ENCODE data around the gene CFAP44. TPM values are rescaled to one million over a fixed set of nuclear protein-coding genes. Genes with fewer than 3 reads are reported as not detected.

CFAP44 gene, protein sequence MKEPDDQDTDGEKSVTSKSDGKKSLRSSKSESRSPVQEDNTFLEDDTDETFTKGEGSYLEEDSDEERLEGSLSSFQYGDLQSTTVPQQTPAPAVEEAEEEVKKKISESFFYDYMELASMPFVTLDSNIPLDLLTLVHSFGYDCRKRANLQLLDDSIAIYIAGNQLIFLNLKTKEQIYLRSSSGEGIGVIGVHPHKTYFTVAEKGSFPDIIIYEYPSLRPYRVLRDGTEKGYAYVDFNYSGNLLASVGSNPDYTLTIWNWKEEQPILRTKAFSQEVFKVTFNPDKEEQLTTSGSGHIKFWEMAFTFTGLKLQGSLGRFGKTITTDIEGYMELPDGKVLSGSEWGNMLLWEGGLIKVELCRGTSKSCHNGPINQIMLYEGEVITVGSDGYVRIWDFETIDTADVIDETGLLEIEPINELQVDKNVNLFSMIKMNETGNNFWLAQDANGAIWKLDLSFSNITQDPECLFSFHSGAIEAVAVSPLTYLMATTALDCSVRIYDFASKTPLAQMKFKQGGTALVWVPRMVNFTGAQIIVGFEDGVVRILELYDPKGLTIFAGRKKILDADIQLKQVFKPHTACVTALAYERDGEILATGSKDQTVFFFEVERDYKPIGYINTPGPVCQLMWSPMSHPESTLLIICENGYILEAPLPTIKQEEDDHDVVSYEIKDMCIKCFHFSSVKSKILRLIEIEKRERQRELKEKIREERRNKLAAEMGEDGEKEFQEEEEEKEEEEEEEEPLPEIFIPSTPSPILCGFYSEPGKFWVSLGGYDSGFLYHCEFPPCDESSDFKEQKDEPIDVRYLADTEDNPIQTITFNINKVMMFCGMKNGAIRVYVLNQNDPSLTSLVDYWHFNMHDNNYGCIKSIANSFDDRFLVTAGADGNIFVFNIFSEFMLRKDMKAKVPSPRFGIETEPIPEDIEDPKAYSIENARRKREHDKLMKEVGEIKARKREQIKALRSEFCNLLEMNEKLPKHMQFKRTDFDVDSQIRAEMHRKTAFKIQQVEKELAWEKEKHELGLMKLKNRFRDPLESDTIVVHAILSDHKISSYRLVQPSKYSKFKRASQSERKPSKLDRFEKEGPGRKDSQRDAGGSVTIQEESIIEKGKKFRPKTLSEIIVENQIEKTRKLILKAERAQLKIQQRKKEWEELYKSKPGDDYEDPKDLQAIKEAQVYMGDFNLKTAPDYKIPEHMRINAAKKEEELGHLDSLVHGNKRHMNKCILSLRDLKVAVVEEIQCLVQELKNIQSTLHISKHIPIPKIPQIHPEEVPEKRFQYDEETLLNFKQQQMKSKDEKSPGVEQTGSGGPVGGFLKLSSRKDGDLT (N-terminal part only)
- total RNA-seq (2021) (2.4 and 3.5 TPM in 2 replicates), Bru-seq, nascent RNA (percentile 49 among the genes with signal in this experiment), BruChase-seq, experiment 1, labeled RNA remaining after a 2-hour chase (percentile 46 among the genes with signal in this experiment), BruChase-seq, experiment 2, labeled RNA remaining after a 6-hour chase (percentile 40 among the genes with signal in this experiment)
- long read RNA-seq, partial matches to known transcripts, result 1 of 2 reads
- long read RNA-seq, other reads (novel, unspliced or antisense), result 1 of 2 reads

DNA sequence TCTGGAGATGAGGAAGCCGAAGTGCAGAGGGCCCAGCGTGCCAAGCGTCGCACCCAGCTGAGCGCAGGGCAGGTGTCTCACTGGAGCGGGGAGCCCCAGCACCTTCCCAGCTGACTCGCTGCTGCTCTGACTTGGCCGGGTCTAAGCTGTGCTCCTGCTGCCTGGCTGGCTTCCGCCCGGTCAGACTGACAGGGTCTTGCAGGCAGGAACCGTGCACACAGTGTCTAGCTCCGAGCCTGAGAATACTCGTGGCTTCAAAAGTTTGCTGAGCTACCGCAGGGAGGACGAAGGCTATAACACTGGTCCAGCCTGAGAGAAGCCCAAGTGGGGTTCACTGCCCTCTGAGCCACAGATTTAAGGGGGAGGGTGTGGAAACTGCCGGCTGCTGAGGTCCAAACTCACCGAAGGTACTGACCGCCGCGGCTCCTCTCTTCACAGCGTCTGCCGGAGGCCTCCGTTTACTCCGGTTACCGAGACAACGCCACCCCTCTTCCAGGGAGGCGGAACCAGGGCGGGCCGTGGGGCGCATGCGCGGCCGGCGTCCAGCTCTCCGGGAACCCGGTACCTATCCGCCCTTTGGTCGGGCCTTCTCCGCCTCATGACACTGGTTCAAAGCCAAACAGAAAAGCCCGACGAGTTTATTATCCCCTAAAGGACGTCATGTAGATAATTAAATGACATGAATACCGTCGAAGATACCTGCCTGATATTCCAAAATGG is at the start of gene CFAP44:
TSS of gene CFAP44 (minus strand) at position 443 of the 720 bp plus-strand sequence. CDS start 7,829 bp downstream, outside the sequence.
- Histone ChIP-seq H3K9me3 (ENCODE audit: low read depth, low read length, poor library complexity, severe bottlenecking) (no peaks in the 10 kb centered on the region), H3K27ac (ENCODE audit: low read depth, low read length, poor library complexity, severe bottlenecking) (no peak within 1 kb of the TSS), H3K4me1 (ENCODE audit: insufficient read depth, low read length, poor library complexity, severe bottlenecking) (no peaks in the 10 kb centered on the region), H3K27me3 (replicated peaks; ENCODE audit: insufficient read depth, low read depth, low read length, poor library complexity) (no peaks in the 10 kb centered on the region), H3K4me3 (ENCODE audit: low read depth, low read length, poor library complexity, severe bottlenecking) (no peak within 1 kb of the TSS), H3K36me3 (ENCODE audit: insufficient read depth, low read length, poor library complexity, severe bottlenecking) (no peaks in the 10 kb centered on the region)
- intact Hi-C loops (cut with micrococcal nuclease; ENCODE audit: unreplicated experiment), result no loop called here
- CTCF ChIA-PET, result no interaction called here
- BruUV-seq (replicated peaks), result no TSS peak
- DNase-seq (ENCODE audit: low spot score), result no peak
- POLR2A ChIA-PET (ENCODE audit: low non-redundant PET), result no interaction called here
- TF ChIP-seq, protein P1, sequence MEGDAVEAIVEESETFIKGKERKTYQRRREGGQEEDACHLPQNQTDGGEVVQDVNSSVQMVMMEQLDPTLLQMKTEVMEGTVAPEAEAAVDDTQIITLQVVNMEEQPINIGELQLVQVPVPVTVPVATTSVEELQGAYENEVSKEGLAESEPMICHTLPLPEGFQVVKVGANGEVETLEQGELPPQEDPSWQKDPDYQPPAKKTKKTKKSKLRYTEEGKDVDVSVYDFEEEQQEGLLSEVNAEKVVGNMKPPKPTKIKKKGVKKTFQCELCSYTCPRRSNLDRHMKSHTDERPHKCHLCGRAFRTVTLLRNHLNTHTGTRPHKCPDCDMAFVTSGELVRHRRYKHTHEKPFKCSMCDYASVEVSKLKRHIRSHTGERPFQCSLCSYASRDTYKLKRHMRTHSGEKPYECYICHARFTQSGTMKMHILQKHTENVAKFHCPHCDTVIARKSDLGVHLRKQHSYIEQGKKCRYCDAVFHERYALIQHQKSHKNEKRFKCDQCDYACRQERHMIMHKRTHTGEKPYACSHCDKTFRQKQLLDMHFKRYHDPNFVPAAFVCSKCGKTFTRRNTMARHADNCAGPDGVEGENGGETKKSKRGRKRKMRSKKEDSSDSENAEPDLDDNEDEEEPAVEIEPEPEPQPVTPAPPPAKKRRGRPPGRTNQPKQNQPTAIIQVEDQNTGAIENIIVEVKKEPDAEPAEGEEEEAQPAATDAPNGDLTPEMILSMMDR (conservative IDR thresholded peaks at IDR 0.05; ENCODE audit: low read depth, low read length), result no peak
- TF ChIP-seq EZH2 (IDR thresholded peaks at IDR 0.05; ENCODE audit: borderline replicate concordance, low read depth, low read length, poor library complexity, severe bottlenecking), result no peak

DNA sequence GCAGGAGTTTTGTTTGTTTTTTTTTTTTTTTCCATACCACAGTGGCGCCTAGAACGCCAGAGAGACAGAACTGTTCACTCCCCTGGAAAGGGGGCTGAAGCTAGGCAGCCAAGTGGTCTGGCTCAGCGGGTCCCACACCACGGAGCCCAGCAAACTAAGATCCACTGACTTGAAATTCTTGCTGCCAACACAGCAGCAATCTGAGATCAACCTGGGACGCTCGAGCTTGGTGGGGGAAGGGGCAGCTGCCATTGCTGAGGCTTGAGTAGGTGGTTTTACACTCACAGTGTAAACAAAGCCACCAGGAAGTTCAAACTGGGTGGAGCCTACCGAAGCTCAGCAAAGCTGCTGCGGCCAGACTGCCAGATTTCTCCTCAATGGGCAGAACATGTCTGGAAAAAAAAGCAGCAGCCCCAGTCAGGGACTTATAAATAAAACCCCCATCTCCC is 43.9 kb upstream of the CFAP44 start:
- BruUV-seq (replicated peaks), result no TSS peak
- CTCF ChIA-PET, result no interaction called here
- Histone ChIP-seq H3K4me3 (ENCODE audit: low read depth, low read length, poor library complexity, severe bottlenecking) (no peak overlapping the region), H3K9me3 (ENCODE audit: low read depth, low read length, poor library complexity, severe bottlenecking) (no peaks in the 10 kb centered on the region), H3K27me3 (replicated peaks; ENCODE audit: insufficient read depth, low read depth, low read length, poor library complexity) (no peaks in the 10 kb centered on the region), H3K36me3 (ENCODE audit: insufficient read depth, low read length, poor library complexity, severe bottlenecking) (no peaks in the 10 kb centered on the region), H3K27ac (ENCODE audit: low read depth, low read length, poor library complexity, severe bottlenecking) (no peak overlapping the region), H3K4me1 (ENCODE audit: insufficient read depth, low read length, poor library complexity, severe bottlenecking) (no peaks in the 10 kb centered on the region)
- POLR2A ChIA-PET (ENCODE audit: low non-redundant PET), result no interaction called here
- TF ChIP-seq, protein P1 (conservative IDR thresholded peaks at IDR 0.05; ENCODE audit: low read depth, low read length), result no peak
- TF ChIP-seq EZH2 (IDR thresholded peaks at IDR 0.05; ENCODE audit: borderline replicate concordance, low read depth, low read length, poor library complexity, severe bottlenecking), result no peak
- no peak for DNase-seq (ENCODE audit: low spot score)
- intact Hi-C loops (cut with micrococcal nuclease; ENCODE audit: unreplicated experiment), result no loop called here
